ENCODE results near the gene COL9A3.

GRCh38 chr20:62817975-62818591 is 1.2 kb downstream of the COL9A3 start:
- no peak for TF ChIP-seq CTCF (IDR thresholded peaks at IDR 0.05; ENCODE audit: low read length)
- TF ChIP-seq EZH2phosphoT487 (IDR thresholded peaks at IDR 0.05; ENCODE audit: low read length) = no peak

Data from MM.1S (cell line).